ENCODE data around the gene WASHC4.
"Not testable (repeated sequence)": the region's sequence is repeated elsewhere in the genome, so short reads cannot be mapped to it uniquely, and the experiment has no call there.

Gene WASHC4

DNA sequence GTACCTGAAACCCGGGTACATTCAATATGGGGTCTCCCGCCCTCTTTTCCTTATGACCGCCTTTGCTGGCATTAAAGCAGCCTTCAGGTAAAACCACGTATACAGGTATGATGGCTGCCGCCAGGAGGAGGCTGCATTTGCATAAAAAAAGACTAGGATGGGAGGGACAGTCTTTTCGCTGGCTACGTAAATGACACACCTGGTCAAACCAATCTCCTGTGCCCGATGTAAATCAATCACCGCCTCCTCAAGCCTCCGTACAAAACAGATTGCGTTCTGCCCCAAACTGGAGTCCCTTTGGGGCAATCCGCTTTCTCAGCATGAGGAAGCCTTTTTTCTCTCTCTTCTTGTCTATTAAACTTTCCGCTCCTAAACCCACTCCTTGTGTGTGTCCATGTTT lies 15.2 kb upstream of the WASHC4 start:
- DNase-seq (ENCODE audit: low read depth) = no peak

DNA sequence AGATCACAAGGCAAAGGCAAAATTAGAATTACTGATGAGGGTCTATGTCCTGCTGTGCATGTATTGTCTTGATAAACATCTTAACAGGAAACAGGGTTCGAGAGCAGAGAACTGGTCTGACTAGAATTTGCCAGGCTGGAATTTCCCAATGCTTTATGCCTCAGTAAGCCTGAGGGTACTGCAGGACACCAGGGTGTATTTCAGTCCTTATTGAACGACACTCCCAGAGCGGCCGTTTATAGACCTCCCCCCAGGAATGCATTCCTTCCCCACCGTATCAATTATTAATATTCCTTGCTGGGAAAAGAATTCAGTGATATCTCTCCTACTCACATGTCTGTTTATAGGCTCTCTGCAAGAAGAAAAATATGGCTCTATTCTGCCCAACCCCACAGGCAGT lies 12.2 kb upstream of the WASHC4 start:
- DNase-seq (ENCODE audit: low read depth) = not testable (repeated sequence)

DNA sequence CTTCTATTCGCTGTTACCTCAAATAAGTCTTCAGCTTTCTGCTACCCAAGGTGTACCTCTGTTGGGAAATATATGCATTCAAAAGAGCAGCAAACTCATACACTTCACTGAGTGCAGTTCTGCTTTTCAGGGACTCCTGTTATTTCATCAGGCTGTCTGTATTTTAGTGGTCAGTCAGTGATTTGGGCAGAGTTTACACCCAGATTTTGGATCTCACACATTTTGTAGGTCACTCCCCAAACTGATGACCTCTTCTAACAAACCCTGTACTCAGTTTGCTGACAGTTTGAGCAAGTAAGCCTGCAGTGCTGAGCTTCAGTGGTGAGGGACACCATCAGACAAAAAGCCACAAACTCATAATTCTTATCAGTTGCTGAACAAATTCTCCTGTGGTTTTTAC lies 8.2 kb upstream of the WASHC4 start:
- no peak for DNase-seq (ENCODE audit: low read depth)

DNA sequence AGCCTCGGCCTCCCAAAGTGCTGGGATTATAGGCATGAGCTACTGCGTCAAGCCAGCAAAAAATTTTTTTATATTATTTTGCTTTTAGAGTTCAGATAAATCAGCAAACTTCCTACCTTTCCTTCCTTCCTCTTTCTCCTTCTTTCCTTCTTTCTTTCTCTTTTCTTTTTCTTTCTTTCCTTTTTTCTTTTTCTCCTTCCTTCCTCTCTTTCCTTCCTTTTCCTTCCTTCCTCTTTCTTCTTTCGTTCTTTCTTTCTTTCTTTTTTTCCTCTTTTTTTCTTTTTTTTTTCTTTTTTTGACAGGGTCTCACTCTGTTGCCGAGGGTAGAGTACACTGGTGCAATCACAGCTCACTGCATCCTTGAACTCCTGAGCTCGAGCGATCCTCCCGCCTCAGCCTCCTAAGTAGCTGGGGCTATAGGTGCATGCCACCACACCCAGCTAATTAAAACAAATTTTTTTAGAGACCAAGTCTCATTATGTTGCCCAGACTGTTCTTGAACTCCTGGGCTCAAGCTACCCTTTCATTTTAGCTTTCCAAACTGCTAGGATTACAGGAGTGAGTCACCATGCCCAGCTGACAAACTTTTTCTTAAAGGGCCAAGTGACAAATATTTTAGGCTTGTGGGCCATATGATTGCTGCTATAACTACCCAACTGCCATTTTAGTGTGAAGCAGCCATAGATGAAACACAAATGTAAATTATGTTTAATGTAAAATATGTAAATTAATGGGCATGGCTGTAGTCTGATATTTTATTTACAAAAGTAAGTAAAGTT lies 7.1 kb upstream of the WASHC4 start:
- DNase-seq (ENCODE audit: low read depth) = no peak

DNA sequence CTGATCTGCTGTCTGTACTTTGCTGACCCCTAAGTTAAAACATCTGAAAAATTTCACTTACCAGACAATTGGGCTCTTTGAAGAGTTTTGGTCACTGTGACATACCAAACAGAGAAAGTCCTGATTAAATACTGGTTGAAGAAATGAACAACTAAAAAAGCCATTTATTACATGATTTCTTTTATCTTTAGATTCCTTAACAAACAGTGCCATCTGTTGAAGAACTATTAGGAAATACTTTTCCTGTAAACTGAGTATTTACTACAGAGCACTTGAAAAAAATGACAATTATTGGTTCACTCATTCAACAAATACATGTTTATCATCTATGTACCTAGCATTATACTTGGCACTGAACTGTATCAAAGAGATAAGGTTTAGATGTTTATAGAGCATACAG lies 6.5 kb upstream of the WASHC4 start:
- no peak for DNase-seq (ENCODE audit: low read depth)

DNA sequence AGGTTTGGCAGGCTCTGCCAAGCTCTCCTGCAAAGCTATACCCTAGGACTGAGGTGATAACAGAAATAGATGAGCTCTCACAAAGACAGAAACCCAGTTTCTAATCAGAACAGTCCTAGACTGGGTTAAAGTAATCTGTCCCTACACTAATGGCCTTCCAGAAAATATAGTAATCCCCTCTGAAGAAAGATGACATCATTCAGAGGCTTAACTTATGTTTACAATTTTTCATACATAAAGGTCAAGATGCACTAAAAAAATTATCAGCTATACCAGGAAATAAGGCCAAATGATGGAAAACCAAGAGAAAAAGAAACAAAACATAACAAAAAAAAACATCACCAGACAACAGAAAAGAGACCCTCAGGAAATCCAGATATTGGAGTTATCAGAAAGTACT lies 4.9 kb upstream of the WASHC4 start:
- no peak for DNase-seq (ENCODE audit: low read depth)

DNA sequence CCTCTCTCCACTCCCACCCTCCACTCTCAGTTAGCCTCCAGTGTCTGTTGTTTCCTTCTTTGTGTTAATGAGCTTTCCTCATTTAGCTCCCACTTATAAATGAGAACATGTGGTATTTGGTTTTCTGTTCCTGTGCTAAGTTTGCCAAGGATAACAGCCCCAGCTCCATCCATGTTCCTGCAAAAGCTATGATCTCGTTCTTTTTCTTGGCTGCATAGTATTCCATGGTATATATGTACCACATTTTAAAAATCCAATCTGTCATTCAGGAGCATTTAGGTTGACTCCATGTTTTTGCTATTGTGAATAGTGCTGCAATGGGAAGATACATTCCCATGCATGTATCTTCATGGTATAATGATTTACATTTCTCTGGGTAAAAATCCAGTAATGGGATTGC lies 2.8 kb upstream of the WASHC4 start:
- DNase-seq (ENCODE audit: low read depth) = no peak

DNA sequence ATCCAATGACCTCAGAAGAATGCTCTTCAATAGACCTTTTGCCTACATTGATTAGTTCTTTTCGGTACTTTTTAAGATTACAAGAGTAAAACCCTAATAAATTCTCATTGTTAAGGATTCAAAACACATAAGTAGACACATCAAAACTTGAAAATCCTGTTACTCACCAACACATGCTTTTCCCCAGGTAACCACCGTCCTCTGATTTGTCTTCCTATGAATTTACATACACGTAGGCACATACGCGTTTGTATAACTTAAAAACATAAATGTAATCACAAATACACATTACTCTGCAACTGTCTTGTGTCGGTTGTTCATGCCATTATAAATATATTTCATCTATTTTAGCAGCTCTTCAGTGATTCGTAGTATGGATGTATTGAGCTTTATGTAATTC lies 910 bp upstream of the WASHC4 start:
- DNase-seq (ENCODE audit: low read depth) = no peak

DNA sequence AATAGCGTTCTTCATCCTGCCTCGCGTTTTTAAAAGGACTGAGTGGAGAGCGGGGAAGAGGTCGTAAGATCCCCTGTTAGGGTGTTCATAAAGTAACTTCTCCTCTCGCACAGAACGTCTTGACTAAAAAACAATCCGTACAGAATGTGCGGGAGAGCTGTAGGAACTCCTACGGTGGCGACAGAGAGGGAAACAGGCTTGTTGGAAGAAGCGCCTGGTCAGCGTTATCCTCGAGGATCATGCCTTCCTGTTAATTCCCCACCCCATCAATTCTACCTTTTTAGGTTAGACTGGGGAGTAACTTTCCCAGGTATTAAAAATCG lies 399 bp upstream of the WASHC4 start:
- DNase-seq (ENCODE audit: low read depth) = no peak

DNA sequence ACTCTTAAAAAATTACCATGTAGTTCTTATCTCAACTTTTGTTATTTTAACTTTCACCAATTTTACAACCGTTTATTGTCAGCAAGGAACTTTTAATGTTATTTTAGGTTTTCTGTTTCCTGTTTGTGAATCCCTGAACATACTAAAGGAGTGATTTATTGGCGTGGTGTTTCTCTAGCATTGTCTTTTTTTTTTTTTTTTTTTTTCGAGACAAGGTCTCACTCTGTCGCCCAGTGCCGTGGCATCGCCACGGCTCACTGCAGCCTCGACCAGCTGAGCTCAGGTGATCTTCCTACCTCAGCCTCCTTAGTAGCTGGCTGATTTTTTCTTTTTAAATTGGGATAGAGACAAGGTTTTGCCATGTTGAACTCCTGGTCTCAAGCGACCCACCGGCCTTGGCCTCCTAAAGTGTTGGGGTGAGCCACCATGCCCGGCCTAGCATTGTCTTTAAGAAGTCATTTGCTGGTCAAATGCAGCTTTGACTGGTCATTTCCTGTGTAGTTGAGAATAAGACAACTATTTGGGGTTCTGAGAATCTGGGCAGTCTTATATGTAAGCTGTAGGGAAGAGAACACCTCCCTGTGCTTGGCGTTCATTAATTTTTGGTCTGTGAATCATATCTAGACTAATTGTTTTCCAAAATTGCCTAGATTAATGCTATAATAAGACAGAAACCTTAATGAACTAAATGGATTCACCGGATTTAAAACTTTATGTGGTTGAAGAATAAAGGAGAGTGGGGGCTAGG lies 2.1 kb downstream of the WASHC4 start:
- DNase-seq (ENCODE audit: low read depth) = no peak

DNA sequence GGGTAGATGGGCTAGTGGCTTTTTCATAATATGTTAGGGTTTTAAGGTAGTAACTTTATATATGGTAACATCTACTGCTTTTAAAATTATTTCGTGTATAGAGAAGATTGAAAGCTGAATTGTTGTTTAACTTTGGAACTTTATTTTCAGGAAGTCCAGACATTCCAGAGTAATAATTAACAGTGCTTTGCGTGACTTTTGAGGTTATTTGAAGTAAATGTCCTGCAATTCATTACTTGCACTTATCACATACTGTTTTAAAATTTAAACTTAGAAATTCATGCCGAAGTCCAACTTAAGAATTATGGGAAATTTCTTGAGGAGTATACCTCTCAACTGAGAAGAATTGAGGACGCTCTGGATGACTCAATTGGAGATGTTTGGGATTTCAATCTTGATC lies 3.3 kb downstream of the WASHC4 start:
- no peak for DNase-seq (ENCODE audit: low read depth)

DNA sequence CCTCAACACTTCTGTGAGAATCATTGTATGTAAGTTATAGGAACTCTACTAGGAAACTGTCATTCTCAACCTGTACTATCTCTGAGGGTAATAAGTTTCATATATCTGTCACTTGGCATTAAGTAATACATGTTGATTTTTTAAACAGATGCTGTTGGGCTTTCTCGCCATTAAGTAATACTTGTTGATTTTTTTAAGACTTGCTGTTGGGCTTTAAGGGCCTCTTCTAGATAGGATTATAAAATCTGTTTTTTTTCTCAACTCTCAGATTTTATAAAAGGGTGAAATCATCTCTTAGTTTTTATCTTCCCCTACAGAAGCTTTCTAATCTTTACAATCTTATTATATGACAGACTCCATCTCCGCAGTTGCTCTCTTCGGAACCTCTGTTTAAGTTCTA lies 5.6 kb downstream of the WASHC4 start:
- DNase-seq (ENCODE audit: low read depth) = no peak

DNA sequence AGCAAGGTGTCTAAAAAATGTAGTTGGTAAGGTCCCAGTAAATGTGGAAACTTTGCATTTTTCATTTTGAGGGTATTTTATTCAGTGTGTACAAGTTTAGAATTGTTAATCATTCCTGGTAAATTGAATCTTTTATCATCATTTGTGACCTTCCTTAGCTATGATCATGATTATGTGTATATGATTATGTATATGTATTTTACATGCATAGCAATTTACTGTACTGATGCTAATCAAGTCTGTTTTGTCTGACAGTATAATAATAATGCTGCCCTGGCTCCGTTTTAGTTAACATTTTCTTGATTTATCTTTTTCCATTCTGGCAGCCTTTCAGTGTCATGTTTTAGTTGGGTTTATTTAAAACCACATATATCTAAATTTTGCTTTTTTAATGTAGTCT lies 9.4 kb downstream of the WASHC4 start:
- DNase-seq (ENCODE audit: low read depth) = no peak

DNA sequence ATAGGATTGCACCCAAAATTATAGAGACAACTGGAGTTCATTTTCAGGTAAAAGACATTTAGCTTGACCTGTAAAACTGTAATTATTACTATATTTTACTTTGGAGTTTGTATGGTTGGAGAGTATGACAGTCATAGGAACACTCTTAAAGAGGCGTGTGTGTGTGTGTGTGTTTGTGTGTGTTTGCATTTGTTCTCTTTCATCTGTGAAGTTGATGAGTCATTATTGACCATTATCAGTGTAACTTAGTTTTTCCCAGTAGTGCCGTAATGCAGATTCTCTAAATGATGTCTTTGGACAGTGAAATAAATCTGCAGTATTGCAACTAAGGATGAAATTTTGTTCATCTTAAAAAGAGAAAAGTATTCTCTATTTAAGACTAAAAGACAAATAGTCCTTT lies 13.0 kb downstream of the WASHC4 start:
- no peak for DNase-seq (ENCODE audit: low read depth)

DNA sequence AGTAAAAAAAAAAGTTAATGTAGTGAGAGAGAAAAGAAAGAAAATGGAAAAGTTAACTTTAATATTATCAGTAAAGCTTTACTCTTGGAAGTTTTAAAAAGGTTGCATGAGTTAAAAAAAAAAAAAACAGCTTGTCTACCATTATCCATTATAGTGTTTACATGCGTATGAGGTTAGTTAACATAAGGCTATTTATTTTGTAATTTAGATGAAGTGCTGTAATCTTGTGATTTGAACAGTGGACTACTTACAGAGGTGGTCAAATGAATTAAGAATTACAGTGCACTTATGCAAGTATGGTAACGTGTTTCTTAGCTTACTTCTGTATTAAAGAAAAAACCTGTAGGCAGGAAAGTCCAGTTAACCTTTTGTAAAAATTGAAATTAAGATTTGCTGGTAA lies 30.7 kb downstream of the WASHC4 start:
- DNase-seq (ENCODE audit: low read depth) = no peak

DNA sequence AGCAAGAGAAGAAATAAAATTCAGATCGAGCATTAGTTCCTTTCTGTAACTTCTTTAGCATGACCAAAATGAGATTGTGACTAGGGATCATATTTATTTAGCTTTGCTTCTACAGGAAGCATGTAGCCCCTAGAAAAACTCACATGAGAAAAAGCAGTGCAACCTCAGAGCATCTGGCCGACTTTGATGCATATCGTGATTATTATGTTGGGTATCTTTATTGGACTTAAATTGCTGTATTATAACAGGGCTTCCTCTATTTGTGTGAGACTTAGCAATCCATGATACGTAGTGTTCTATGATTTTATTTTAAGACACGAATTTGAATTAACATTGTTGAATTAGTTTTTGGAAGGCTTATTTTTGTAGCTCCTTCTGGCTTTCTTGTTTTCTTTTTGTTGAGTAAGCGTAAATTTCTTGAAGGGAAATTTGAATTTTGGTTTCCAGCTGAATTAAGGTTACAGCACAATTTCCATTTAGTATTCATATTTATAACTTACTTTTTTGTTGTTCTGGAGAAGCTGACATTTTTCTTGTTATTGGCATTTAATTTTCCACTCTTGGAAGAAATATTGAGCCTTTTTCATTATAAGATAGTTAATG lies 33.9 kb downstream of the WASHC4 start:
- DNase-seq (ENCODE audit: low read depth) = no peak

DNA sequence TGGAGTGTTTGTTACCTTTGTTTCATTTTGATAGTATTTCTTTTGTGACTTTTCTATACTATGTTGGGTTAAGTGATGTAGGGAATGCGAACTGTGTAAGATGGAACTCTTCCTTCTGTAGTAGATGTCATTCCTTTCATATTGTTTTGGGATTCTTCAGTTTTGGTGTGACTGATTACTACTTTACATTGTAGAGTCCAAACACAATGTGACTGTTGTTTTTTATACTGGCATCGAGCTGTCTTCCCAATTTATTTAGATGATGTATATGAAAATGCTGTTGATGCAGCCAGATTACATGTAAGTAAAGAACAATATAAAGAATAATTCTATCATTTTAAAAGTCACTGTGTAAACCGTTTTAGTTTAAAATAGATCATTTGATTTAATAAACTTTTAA lies 34.7 kb downstream of the WASHC4 start:
- no peak for DNase-seq (ENCODE audit: low read depth)

DNA sequence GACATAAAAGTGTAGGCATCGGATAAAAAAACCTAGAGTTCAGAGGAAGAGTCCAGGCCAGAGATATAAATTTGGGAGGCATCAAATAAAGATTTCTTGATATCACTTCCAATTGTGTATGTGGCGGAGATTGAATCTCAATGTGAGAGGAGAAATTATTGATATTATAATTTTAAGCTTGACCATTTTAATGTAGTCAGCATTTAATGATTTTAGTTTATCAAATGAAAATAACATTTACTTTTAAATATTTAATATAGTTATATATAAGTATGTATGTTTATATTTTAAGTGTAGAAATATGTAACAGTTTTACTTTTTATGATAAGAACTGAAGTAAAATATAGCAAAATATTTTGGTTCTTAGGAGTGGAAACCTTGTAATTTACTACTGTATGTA lies 48.7 kb downstream of the WASHC4 start:
- no peak for DNase-seq (ENCODE audit: low read depth)

DNA sequence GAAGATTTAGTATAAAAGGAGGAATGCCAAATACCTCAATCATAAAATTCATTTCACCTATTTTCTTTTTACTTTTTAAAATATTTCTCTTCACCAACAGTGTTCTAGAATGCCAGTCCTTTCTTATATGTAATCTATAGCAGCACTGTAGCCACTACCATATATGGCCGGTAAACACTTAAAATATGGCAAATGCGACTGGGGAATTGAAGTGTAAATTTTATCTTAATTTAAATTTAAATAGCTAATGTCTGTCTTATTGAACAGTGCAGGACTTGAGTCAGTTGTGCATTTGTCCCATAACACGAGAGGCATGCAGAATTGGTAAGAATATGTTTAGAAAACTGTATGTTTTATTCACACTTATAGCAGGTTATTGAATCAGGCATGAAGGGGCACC lies 50.1 kb downstream of the WASHC4 start:
- no peak for DNase-seq (ENCODE audit: low read depth)

DNA sequence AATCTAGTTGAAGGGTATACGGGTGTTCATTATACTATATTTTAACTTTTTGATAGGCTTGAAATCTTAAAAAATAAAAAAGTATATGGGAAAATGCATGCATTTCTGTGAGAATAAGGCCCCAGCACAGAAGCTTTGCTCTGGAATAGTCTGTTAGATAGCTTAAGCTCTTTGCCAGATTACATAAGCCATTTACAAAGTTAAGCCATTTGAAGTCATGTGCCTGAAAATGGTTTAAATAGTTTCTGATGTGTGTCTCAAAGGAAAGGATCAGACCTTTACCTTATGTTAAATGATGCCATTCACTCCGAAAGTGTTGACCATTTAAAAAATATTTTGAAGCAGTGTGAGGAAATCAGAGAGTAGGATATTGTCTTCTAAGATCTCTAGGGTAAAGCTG lies 51.3 kb downstream of the WASHC4 start:
- no peak for DNase-seq (ENCODE audit: low read depth)

DNA sequence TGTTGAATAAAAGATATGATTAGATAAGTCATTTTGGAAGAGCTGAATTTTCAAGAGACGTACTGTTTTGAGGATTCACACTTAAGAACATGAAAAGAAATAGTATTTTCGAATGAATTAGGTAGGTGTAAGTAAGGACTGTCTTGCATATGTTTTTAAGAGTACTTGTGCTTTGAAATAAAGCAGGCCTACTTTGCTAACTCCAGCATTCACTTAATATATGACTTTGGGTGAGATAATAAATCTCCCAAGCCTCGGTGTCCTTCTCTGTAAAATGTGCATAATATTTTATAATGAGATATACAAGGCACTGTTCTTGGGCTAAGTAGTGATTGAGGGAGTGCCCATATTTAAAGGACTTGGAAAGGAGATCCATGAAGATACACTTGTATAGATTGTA lies 54.6 kb downstream of the WASHC4 start:
- DNase-seq (ENCODE audit: low read depth) = no peak

DNA sequence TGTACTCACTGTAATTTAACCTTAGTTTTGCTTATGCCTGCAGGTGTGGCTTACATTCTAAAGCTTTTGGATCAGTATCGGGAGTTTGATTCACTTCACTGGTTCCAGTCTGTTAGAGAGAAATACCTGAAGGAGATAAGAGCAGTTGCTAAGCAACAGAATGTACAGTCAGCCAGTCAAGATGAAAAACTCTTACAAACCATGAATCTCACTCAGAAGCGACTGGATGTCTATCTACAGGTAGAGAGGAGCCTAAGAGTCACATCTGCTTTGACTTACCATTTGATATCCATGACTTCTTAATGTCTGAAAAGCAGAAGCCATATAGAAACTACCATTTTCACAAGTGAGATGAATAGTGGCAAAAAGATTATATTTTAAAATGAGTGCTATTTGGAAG lies 56.5 kb downstream of the WASHC4 start:
- no peak for DNase-seq (ENCODE audit: low read depth)

DNA sequence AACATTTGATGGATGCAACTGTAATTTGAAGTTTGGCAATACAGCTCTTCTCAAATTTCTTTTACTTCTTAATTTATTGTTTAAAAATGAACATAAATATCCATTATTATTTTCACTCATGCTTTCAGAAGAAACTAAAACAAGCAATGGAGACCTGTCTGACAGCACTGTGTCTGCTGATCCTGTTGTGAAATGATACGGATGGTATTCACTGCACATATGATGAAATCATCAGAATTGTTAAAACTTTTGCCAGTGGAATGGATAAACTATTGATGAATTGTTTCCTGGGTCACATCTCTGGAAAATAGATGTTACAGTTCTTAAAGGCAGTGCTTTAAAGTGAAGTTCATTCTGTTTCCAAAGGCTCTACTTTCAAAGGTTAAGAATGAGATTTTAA lies 59.2 kb downstream of the WASHC4 start:
- DNase-seq (ENCODE audit: low read depth) = no peak

DNA sequence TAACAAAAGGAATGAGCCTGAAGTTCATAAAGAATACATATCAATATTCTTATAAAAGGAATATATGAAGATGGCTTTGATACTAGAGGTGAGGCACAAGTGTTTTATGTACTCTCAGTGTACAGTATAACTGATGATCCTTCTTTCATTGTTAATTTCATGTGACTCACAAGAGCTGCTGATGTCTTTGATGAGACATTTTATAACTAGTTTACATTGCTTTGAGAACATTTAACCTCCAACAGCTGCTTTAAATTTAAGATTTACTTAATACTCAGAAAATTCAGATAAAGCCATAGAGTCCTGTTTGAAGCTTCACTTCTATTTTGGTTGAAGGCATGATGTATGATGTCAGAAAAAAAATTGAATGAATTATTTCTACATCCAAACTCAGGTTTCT lies 59.8 kb downstream of the WASHC4 start:
- DNase-seq (ENCODE audit: low read depth) = no peak

All from stimulated activated CD8-positive, alpha-beta memory T cell treated with anti-CD3 and anti-CD28 coated beads, Interleukin-12 subunit alpha, Interleukin-12 subunit beta, amount 100 ng/mL, for 1 hour (primary cell).